HT-29 (cell line): ENCODE results near the gene ADK. TPM values are rescaled to one million over a fixed set of nuclear protein-coding genes. Genes with fewer than 3 reads are reported as not detected.

Experiments
- DNase-seq: peaks from one replicate; pipeline ENCODE4 v3.0.0-alpha.2; 2015; ENCODE audit warnings: low spot score
- total RNA-seq: library from RNA; depleted of rRNA; stranded (reverse); fragments of >200 nt; shearing (Covaris generic); gene quantifications from 2 replicates; pipeline ENCODE4 v1.2.3, GENCODE V29; 2014

Gene ADK
- total RNA-seq, 1 experiment from 2014 or later = 17.1 TPM

DNA sequence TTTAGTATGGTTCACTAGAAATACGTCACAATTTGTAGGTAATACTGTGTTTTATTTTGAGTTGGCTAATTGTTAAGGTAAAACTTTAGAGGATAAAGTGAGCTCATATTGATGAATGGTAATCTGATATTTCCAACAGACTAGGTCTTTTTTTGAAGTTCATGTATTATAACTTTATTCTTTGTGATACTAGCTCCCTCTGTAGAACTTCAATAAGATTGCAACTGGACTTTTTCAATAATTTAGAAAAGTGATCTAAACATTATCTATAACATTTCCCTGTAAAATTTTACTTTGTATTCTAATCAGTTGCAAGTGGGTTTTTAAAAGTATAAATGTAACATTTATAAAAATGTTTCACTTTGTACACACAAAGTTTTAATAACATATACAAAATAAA lies 83.5 kb downstream of the ADK start:
- no peak for DNase-seq

DNA sequence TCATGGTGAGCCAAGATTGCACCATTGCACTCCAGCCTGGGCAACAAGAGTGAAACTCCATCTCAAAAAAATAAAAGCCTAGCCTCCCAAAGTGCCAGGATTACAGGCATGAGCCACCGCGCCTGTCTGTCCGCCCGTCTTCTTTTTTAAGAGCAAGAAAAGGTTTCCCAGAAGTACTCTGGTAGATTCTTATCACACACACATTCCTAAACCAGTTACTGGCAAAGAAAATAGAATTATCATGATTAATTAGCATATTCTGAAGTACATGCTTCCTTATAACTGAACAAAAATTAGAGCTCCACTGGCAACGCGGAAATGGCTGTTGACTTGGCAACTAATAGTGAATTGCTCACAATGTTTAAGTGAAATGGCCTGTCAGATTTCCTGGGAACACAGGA lies 87.0 kb downstream of the ADK start:
- DNase-seq = no peak

DNA sequence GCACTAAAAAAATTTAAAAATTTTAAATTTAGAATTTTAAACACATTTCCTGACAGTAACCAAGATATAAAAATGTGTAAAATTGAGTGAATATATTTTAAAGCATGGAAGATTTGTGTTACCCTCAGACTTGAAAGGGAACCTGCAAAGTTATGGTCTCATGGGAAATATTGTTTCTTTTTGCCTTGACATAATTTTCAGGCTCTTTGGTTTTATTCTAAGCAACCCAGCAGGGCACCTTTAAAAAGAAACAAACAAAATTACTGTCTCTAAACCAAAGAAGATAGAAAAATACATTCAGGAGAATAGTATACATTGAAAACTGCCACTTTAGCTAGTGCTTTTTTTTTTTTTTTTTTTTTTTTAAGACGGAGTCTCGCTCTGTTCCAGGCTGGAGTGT lies 87.5 kb downstream of the ADK start:
- no peak for DNase-seq

DNA sequence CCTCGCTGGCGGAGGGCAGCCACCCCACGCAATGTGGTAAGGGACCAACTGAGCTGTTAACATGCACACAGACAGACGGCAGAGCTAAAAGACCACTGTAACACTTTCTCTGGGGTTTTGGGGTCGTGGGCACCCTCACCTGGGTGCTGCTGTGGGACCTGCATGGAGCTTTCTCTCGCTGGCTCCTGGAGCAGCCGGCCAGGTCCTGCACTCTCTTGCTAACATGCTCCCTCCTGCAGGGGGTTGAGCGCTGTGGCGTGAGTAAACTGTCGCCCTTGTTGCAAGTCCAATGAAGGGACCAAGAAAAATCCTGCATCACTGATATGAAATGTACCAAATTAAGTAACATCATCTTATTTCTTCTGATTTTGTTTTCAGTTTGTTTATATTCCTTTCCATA lies 92.0 kb downstream of the ADK start:
- DNase-seq = no peak

DNA sequence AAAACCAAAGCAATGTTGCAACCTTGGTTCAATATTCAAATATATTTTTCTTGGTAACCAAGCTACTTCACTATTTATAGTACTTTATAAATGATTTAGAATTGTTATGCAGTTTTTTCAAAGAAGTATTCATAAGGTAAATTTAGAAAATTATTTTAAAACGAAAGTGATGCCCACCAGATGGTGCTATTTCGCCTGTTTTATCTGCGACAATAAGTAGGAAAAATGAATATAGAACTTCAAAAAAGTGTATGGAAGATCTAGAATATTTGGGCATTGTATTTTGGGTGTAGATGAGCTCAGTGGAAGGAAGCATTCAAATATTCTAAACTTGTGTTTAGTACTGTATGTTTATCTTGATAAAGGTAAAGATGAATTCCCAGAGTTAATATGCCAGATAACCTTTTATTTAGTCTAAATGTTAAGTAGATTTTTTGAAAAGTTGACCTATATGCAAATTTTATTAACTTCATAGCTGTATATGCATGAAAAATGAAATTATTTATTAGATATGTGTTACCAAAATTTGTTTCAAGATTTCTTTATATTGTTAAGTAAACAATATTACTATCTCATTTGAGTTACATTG lies 93.2 kb downstream of the ADK start:
- DNase-seq = peak; percentile 74

DNA sequence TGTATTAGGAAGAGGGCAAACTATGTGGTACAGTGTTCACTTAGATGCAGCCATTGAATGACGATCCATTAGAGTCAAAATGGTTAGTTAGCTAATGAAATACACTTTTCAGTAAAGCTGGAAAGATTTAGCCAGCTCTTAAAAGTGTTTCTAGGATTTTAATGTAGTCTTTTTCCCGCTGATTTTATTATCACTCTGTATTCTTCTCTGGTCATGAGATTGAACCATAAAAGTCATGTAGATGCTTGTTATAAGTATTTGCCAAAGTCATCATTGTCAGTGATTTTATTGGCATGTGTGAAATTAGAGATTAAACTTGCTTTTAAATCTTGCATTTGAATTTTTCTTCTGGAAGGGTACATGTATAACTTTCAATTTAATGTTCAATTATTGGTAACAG lies 93.8 kb downstream of the ADK start:
- DNase-seq = no peak

DNA sequence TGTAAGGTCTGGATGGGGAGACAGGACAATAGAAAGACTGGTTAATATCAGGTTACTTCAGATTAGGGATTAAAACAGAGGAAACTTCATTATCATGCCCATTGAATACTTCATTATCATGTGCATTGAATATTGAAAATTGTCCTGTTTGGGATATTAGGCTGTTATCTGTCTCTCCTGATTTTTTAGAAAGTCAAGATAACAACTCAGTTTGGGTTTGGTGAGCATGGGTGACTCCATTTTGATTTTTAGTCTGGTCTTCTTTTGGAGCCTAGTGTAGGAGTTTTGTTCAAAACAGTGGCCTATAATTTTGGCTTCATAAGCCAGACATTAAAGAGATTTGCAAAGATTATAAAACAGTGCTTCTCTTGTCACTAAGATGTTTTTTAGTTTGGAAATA lies 95.5 kb downstream of the ADK start:
- DNase-seq = no peak

DNA sequence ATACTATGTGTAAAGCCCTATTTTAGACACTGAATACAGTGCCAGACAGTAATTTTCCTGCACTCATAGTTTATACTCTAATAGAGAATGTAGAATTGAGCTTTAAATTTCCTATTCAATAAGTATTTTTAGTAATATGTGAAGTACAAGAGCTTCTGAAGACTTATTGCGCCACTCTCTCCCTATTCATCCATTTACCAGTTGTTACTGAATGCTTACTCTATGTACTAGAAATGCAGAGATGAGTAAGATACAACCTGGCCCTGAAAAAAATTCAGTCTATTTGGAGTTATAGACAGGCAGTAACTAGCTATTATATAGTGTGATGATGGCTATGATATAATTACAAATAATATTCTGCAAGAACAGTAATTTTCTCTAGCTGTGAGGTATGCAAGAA lies 98.8 kb downstream of the ADK start:
- no peak for DNase-seq

DNA sequence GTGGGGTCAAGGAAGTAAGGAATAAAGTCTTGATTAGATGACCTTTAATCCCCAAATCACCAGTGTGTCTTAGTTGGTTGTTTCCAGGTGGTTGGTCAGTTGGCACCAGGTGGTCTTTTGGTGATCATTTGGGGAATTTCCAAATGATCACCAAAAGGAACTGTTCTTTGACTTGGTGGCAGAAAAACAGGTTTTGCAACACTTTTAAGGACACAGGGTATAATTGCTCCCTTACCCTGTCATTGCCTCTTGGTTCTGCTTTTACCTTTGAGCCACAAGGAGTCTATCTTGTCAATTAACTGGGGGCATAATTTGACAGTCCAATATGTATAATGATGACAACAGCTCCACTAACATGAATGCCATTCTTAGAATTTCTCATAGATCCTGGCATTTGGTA lies 104.2 kb downstream of the ADK start:
- no peak for DNase-seq

DNA sequence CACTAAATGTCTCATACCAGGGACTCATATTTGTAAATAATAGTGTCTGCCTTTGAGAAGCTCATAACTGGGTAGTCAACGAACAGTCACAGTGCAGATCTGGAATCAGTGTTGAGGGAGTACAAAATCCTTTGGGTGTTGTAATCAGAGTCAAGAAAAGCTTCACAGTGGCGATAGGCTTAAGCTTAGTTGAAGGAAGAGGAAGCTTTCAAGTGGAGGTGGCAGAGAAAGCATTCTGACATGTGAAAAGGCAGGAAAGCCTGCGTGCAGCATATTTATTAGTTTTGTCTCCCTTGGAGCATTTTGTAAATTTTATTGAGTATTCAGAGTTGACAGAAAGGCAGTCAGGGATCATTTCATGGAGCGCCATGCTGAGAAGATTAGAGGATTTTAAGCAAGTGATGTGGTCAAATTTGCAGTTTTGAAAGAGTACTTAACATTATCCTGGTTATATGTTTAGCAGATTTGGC lies 104.9 kb downstream of the ADK start:
- no peak for DNase-seq

DNA sequence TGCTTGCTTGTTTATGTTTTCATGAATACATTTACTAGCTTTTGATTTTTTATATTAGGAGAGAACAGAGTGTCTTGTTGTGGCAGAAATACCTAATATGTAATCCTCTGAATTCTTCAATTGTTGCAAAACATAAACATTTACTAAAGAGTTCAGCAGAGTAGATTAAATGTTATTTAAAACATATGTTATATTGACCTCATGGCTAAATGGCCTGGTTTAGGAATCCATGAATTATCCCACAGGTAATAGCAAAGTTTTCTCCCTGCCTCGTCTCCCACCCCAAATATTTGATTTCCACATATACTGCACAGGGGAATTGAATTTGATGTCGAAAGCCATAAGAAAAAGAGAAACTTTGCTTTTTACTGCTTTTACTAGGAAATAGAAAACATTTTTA lies 111.8 kb downstream of the ADK start:
- DNase-seq = no peak

DNA sequence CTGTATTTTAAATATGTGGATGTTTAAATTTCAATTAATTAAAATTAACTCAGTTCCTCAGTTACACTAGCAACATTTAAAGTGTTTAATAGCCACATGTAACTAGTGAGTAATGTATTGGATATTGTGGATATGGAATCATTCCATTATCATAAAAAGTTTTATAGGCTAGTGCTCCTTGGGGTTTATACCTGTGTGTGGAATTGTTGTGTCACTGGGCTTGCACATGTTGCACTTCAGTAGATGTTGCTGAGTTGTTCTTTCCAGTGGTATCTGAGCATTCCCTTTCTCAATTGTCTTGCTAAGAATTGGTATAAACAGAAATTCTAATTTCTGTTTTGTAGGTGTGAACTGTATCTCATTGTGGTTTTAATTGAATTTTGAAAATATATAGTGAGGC lies 113.0 kb downstream of the ADK start:
- DNase-seq = no peak

DNA sequence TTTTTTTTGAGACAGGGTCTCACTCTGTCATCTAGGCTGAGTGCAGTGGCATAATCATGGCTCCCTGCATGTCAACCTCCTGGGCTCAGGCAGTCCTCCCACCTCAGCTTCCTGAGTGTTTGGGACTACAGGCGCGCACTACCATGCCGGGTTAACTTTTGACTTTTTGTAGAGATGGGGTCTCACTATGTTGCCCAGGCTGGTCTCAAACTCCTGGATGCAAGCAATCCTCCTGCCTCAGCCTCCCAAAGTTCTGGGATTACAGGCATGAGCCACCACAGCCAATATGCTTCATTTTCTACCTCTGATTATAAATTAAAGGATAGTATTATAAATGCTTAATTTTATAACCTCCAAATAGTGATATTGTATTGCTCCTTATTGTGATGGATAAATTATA lies 121.3 kb downstream of the ADK start:
- DNase-seq = no peak

DNA sequence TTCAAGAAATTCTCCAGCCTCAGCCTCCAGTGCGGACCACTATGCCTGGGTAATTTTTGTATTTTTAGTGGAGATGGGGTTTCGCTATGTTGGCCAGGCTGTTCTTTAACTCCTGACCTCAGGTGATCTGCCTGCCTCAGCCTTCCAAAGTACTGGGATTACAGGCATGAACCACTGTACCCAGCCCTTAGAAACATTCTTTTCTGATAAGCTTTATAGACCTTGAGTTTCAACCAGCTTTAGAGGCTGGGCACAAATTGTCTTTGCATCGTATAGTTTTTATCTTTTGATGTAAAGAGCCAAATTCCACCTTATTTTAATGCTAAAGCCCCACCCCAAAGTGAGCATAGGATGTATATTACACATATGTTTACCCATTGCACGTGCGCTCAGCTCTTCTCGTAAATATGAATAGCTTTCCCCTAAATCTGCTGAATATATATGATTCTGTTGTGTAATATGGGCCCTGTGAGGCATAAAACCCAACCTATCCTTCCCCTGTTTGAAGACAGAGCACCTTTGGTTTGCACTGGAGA lies 124.8 kb downstream of the ADK start:
- DNase-seq = no peak

DNA sequence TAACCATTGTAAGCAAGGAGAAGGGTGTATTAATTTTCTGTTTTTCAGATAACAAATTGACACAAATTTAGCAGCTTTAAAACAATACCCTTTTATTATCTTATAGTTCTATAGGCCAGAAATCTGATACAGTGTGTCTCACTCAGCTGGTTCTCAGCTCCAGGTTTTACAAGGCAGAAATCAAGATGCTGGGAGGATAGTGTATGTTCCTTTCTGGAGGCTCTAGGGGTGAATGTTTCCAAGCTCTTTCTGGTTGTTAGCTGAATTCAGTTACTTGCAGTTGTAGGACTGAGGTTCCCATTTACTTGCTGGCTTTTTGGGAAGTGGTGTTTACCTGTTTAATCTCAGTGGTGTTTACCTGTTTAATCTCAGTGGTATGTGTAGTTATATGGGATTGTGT lies 125.4 kb downstream of the ADK start:
- no peak for DNase-seq

DNA sequence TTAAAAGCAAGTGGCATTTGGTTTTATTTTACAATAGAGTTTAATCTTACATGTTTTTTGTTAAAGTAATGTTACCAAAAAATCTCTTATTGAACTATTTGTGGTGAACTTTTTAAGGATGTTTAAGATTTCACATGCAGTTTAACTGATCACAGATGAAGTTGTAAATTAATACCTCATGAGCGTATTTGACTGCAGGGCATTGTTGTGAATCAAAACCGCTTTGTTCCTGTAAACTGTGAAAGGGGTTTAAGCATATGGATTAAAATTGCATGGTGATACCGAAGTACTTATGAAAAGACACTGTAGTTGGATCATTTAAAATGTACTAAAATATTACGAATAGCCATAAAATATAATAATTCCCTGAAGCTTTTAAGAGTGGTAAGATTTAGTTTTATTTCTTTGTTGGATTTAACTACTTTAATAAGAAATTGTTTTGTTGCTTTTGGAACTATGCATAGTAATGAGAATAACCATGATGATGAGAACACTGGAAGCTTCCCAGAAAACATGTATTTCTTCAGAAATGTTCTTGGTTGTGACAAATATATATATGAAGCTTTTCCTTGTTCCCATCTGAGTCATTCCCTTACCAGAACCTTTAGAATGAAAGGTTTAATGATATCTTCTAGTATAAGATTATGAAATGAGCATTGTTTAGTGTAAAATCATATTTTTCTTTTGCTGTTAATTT lies 131.3 kb downstream of the ADK start:
- no peak for DNase-seq

DNA sequence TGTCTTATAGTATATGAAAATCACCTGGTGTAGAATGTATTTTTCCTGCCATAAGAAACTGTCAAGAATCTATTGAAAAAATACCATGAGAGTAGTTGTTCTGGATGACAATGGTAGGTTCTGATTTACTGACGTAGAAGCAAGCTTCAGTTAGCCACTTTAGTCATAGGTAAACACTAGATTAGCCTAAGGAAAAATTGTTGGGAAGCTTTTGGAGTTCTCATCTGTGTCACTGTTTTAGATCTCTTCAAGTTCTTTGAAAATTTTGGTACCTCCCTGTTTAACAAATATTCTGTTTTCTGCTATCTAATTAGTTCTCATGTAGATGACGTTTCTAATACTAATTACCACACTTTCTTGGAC lies 131.8 kb downstream of the ADK start:
- no peak for DNase-seq

DNA sequence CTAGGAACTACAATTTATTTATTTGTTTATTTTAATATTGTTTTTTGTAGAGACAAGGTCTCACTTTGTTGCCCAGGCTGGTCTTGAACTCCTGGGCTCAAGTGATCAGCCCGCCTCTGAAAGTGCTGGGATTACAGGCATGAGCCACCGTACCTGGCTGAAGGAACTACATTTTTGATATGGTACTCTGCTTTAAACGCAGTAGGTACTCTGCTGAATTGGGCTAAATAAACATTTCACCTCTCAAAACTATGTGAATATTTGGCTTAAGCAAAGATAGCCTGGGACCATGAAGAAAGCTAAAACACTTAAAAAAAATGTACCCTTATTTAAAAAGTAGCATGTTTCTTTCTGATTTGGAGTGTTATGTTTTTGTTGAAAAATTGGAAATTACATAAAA lies 138.2 kb downstream of the ADK start:
- no peak for DNase-seq

DNA sequence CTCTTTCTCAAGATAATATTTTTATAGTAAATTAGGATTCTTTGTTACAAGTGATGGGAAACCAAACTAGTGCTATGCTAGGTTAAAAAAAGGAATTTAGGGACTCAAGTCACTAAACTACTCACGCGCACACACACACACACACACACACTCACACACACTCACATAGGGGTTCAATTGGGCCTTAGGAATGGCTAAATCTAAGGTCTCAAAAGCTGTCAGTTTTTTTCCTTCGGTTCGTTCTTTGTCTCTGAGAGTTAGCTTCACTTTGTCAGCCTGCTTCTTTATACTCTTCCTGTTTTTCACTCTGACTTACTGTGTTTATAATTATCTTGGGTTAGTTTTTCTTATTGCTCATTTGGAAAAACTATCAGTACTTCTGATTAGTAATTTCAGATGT lies 138.9 kb downstream of the ADK start:
- DNase-seq = no peak

DNA sequence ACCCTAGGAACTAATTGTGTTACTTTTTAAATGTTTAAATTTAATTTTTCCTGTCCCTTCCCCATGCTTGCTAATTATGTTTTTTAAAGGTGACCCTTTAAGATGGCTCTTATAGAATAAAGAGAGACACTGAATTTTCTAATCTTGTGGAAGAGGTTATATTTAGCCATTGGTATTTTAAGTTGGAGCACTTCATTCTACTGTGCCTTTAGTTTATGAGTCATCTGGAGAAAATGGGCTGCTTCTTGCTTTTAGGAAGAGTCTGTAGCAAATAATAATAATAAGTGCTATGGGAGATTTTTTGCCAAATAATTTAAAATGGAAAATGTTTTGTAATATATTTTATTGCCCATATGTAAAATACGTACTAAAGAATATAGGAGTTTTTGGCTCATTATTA lies 139.7 kb downstream of the ADK start:
- DNase-seq = no peak

DNA sequence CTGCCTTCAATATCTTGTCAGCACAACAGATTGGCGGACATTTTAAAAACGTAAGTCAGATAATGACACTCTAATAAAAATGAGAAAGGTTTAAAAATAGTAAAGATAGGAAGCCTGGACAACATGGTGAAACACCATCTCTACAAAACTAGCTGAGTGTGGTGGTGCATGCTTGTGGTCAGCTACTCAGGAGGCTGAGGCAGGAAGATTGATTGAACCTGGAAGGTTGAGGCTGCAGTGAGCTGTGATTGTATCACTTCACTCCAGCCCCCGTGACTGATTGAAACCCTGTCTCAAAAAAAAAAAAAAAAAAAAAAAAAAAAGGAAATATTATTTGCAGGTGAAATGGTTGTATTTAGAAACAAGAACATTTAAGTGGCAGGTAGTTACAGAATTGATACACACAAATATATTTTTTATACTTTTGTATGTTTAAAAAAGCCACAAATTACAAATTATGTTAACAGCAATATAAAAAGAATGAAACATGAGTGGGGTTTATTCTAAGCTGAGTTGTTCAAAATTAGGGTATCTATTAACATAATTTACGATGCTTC lies 141.9 kb downstream of the ADK start:
- no peak for DNase-seq

DNA sequence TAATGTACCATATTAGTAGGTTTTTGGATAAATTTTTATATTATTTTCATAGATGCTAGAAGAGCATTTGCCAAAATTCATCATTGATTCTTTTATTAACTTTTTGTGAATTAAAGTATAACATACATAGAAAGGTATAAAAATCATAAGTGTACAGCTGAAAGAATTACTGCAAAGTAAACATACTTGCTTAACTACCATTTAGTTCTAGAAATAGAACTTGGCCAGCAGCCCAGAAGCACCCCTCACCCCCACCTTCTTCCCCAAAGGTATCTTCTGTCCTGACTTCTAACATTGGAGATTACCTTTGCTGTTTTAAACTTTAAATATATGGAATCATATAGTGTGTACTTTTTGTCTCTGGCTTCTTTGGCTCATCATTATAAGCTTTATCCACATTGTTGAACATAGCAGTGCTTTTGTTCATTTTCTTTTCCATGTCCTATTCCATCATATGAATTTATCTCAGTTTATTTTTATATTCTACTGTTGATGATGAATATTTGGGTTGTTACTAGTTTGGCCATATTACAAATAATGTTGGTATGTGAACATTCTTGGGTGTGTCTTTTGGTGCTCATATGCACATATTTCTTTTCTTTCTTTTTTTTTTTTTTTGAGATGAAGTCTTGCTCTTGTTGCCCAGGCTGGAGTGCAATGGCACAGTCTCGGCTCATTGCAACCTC lies 142.8 kb downstream of the ADK start:
- DNase-seq = peak; percentile 48
